OCI-LY1 (cell line): ENCODE results near the gene C4orf36.

Experiments used
- CTCF ChIP-seq: fragments of 200-600 bp; sonication (generic), shearing (Covaris generic); IDR thresholded peaks from 2 replicates; pipeline ENCODE4 v1.5.1; 2017; ENCODE audit warnings: mild to moderate bottlenecking, antibody characterized with exemption, low read length, moderate library complexity, mixed read lengths
- EZH2 ChIP-seq: fragments of 200-600 bp; sonication (generic), shearing (Covaris generic); IDR thresholded peaks from 2 replicates; pipeline ENCODE4 v1.8.0; 2017; ENCODE audit warnings: borderline replicate concordance, mixed run types, mild to moderate bottlenecking, antibody characterized with exemption, low read length, moderate library complexity, mixed read lengths

GRCh38 chr4:86845593-86845992 lies 46.6 kb downstream of the C4orf36 start:
- TF ChIP-seq CTCF (no peak), EZH2 (no peak)
